DND-41 (cell line): ENCODE results near the gene TMEM128.

ENCODE experiments used
- CTCF ChIP-seq: IDR thresholded peaks from 2 replicates; pipeline ENCODE4 v1.5.1; 2012; ENCODE audit warnings: borderline replicate concordance, low read length, moderate library complexity, mild to moderate bottlenecking; ENCODE audit not compliant: poor library complexity, severe bottlenecking; ENCODE audit errors: extremely low read depth
- EZH2 ChIP-seq: IDR thresholded peaks from 3 replicates; pipeline ENCODE4 v1.6.1; 2012; ENCODE audit warnings: borderline replicate concordance, low read depth, mild to moderate bottlenecking, moderate library complexity, low read length, inconsistent platforms; ENCODE audit not compliant: severe bottlenecking

GRCh38 chr4:4226606-4227438 lies 21.2 kb downstream of the TMEM128 start, which contains the start of gene OTOP1:
- TF ChIP-seq CTCF, result no peak
- TF ChIP-seq EZH2, result no peak
